Skeletal muscle tissue (tissue), 2 donors: Measurements from ENCODE around the gene IGFBP1. TPM values are rescaled to one million over a fixed set of nuclear protein-coding genes. Genes with fewer than 3 reads are reported as not detected.

ENCODE experiments used
- small RNA-seq: library from RNA; depleted of rRNA; stranded (forward); fragments of <200 nt; gene quantifications from one replicate; pipeline ENCODE3, GENCODE V24; 2014
- total RNA-seq: library from RNA; depleted of rRNA; stranded (reverse); fragments of >200 nt; gene quantifications from one replicate; pipeline ENCODE4 v1.2.3, GENCODE V29; 2014

IGFBP1 gene
- total RNA-seq, 1 donor from 2014 or later, result not detected

Small RNAs within 50 kb of the gene (small RNA-seq; reads per million reads assigned to genes)
- not detected for gene RNU6-326P

Other genes with a start within 250 kb of the IGFBP1 start
- gene CCDC201, start 15.4 kb upstream of the IGFBP1 start, total RNA-seq, result not detected
- gene IGFBP3, start 32.8 kb downstream of the IGFBP1 start, total RNA-seq, result 112 TPM